Measurements from ENCODE around the gene ABLIM1. TPM values are rescaled to one million over a fixed set of nuclear protein-coding genes. Genes with fewer than 3 reads are reported as not detected.

The ABLIM1 gene
- total and polyA plus RNA-seq, 2 experiments from 2014 or later, result 21.9 to 45.1 TPM

- no peak overlapping the region for H3K27ac Mint-ChIP-seq
- no peaks in the 10 kb centered on the region for H3K79me2 ChIP-seq (replicated peaks; ENCODE audit: insufficient read depth)
- no peaks in the 10 kb centered on the region; the same call in 2 of the 3 replicates for H3K9me3 Mint-ChIP-seq
- H3K4me1 Mint-ChIP-seq, result peaks cover 41% of the 10 kb centered on the region
- no peak for TF ChIP-seq ETS1 (IDR thresholded peaks at IDR 0.05)
- peak; percentile 48 to 56; a peak in 3 of 4 replicates for TF ChIP-seq CTCF (conservative IDR thresholded peaks at IDR 0.05; ENCODE audit: low read depth in 2 of 2)
- TF ChIP-seq STAT1 (IDR thresholded peaks at IDR 0.05; ENCODE audit: unreplicated experiment), result no peak
- no peak for TF ChIP-seq ZNF114 (CRISPR knock-in tag; IDR thresholded peaks at IDR 0.05)
- TF ChIP-seq EZH2 (IDR thresholded peaks at IDR 0.05; ENCODE audit: low read depth, unreplicated experiment), result peak; percentile 49
- H2AFZ ChIP-seq, result peak overlapping the region; percentile 99
- H4K20me1 ChIP-seq (replicated peaks; ENCODE audit: insufficient read depth), result no peaks in the 10 kb centered on the region
- peaks cover 43% of the 10 kb centered on the region for H3K27me3 Mint-ChIP-seq (ENCODE audit: insufficient read depth, low read depth, poor library complexity)
- peak; percentile 75 for ATAC-seq
- peaks cover 22% of the 10 kb centered on the region for H3K4me1 ChIP-seq (ENCODE audit: insufficient read depth)
- no peak overlapping the region for H3K27ac ChIP-seq (ENCODE audit: low read depth)
- no peaks in the 10 kb centered on the region for H3F3A ChIP-seq (replicated peaks; ENCODE audit: low read depth)
- H3K36me3 ChIP-seq (ENCODE audit: insufficient read depth), result no peaks in the 10 kb centered on the region
- no peaks in the 10 kb centered on the region for H3K9me2 ChIP-seq (ENCODE audit: insufficient read depth)
- peak; percentile 78 for DNase-seq (ENCODE audit: low spot score)
- H3K36me3 Mint-ChIP-seq (ENCODE audit: low read depth), result no peaks in the 10 kb centered on the region; the same call in 2 of the 3 replicates
- peaks cover 52% of the 10 kb centered on the region for H3K27me3 ChIP-seq (ENCODE audit: insufficient read depth)
- peak overlapping the region; percentile 91 for H3K4me2 ChIP-seq
- peak overlapping the region; percentile 84 for H3K4me3 Mint-ChIP-seq
- H3K4me3 ChIP-seq, result peak overlapping the region; percentile 90
Measured at GRCh38 chr10:114403541-114404161, 254.4 kb downstream of the ABLIM1 start.

GRCh38 chr10:114402871-114403540, 255.1 kb downstream of the ABLIM1 start:
- Histone ChIP-seq H3K9me2 (ENCODE audit: insufficient read depth) (no peaks in the 10 kb centered on the region), H3K4me2 (peak overlapping the region; percentile 91), H4K20me1 (replicated peaks; ENCODE audit: insufficient read depth) (no peaks in the 10 kb centered on the region), H3K79me2 (replicated peaks; ENCODE audit: insufficient read depth) (no peaks in the 10 kb centered on the region), H3K4me3 (peak overlapping the region; percentile 90), H3K36me3 (ENCODE audit: insufficient read depth) (no peaks in the 10 kb centered on the region), H3F3A (replicated peaks; ENCODE audit: low read depth) (no peaks in the 10 kb centered on the region), H3K4me1 (ENCODE audit: insufficient read depth) (peaks cover 22% of the 10 kb centered on the region), H3K27me3 (ENCODE audit: insufficient read depth) (peaks cover 52% of the 10 kb centered on the region), H3K27ac (ENCODE audit: low read depth) (no peak overlapping the region), H2AFZ (peak overlapping the region; percentile 99)
- H3K27ac Mint-ChIP-seq, result no peak overlapping the region; the same call in 1 of the 2 replicates
- ATAC-seq (peak; percentile 28), DNase-seq (ENCODE audit: low spot score) (peak; percentile 67)
- no peaks in the 10 kb centered on the region; the same call in 2 of the 3 replicates for H3K36me3 Mint-ChIP-seq (ENCODE audit: low read depth)
- no peaks in the 10 kb centered on the region; the same call in 2 of the 3 replicates for H3K9me3 Mint-ChIP-seq
- H3K4me3 Mint-ChIP-seq, result peak overlapping the region; percentile 84
- H3K4me1 Mint-ChIP-seq, result peaks cover 35% of the 10 kb centered on the region
- H3K27me3 Mint-ChIP-seq (ENCODE audit: insufficient read depth, low read depth, poor library complexity), result peaks cover 38% of the 10 kb centered on the region
- TF ChIP-seq ZNF114 (CRISPR knock-in tag; IDR thresholded peaks at IDR 0.05) (no peak), EZH2phosphoT487 (IDR thresholded peaks at IDR 0.05; ENCODE audit: unreplicated experiment) (no peak), ZNF331 (CRISPR knock-in tag; IDR thresholded peaks at IDR 0.05; ENCODE audit: low read depth) (no peak), NANOG (IDR thresholded peaks at IDR 0.05; ENCODE audit: borderline replicate concordance) (no peak), EZH2 (IDR thresholded peaks at IDR 0.05; ENCODE audit: low read depth, unreplicated experiment) (no peak), JUNB (IDR thresholded peaks at IDR 0.05; ENCODE audit: unreplicated experiment) (no peak), ZNF462 (CRISPR knock-in tag; IDR thresholded peaks at IDR 0.05) (no peak)
